Glutamatergic neuron (in vitro differentiated cells): ENCODE results near the gene SOX13. TPM values are rescaled to one million over a fixed set of nuclear protein-coding genes. Genes with fewer than 3 reads are reported as not detected.

Experiments used
- total RNA-seq: library from RNA; stranded (reverse); fragmentation: NEBNext Ultra II Directional; extraction: Animal tissue kit (Norgen Biotek cat#: 25700); gene quantifications from one replicate; pipeline ENCODE4 v1.2.1, GENCODE V29; 2021; ENCODE audit not compliant: unreplicated experiment

The SOX13 gene
- total RNA-seq, 1 donor from 2014 or later: 2.2 TPM

Other genes with a start within 250 kb of the SOX13 start
- gene SNRPE, start 211.5 kb upstream of the SOX13 start, total RNA-seq: 109 TPM
- gene ETNK2, start 78.9 kb downstream of the SOX13 start, total RNA-seq: 5.0 TPM
- gene REN, start 93.2 kb downstream of the SOX13 start, total RNA-seq: not detected
- gene KISS1, start 123.4 kb downstream of the SOX13 start, total RNA-seq: not detected
- gene GOLT1A, start 140.9 kb downstream of the SOX13 start, total RNA-seq: not detected